SH-SY5Y (cell line): ENCODE measurements around the gene ATG10.

Experiments used
- GATA2 ChIP-seq: IDR thresholded peaks from 2 replicates; pipeline ENCODE4 v1.6.1; 2011; ENCODE audit warnings: mild to moderate bottlenecking, low read depth, low read length
- GATA3 ChIP-seq: IDR thresholded peaks from 2 replicates; pipeline ENCODE4 v1.6.1; 2011; ENCODE audit warnings: low read depth, mild to moderate bottlenecking, low read length, moderate library complexity

GRCh38 chr5:82142928-82143577, 171.2 kb downstream of the ATG10 start:
- TF ChIP-seq GATA2, result no peak
- no peak for TF ChIP-seq GATA3
